Skeletal muscle tissue (tissue), 4 donors: ENCODE measurements around the gene DDX21. TPM values are rescaled to one million over a fixed set of nuclear protein-coding genes. Genes with fewer than 3 reads are reported as not detected.
"Not testable (repeated sequence)": the region's sequence is repeated elsewhere in the genome, so short reads cannot be mapped to it uniquely, and the experiment has no call there.

ENCODE experiments used
- H3K27ac ChIP-seq: one replicate; pipeline ENCODE4 v1.7.0; 2013; ENCODE audit warnings: mild to moderate bottlenecking, low read depth, low read length, inconsistent platforms
- H3K27me3 ChIP-seq, 3 donors: one replicate each; pipeline ENCODE4 v1.7.0; 2013; ENCODE audit warnings: low read length in 3 of 3; ENCODE audit not compliant: control insufficient read depth in 3 of 3, insufficient read depth in 3 of 3
- H3K36me3 ChIP-seq, 3 donors: one replicate each; pipeline ENCODE4 v1.7.0; 2013; ENCODE audit warnings: low read length in 3 of 3; ENCODE audit not compliant: control insufficient read depth in 3 of 3, insufficient read depth in 3 of 3
- H3K4me1 ChIP-seq, 3 donors: one replicate each; pipeline ENCODE4 v1.7.0; 2013; ENCODE audit warnings: low read length in 3 of 3, mild to moderate bottlenecking in 3 of 3; ENCODE audit not compliant: control insufficient read depth in 3 of 3, insufficient read depth in 3 of 3
- H3K4me3 ChIP-seq, 3 donors: one replicate each; pipeline ENCODE4 v1.7.0; 2013; ENCODE audit warnings: low read length in 3 of 3
- H3K9ac ChIP-seq, 3 donors: one replicate each; pipeline ENCODE4 v1.7.0; 2013; ENCODE audit warnings: low read length in 3 of 3, mild to moderate bottlenecking in 3 of 3, moderate library complexity in 2 of 3, low read depth in 1 of 3
- H3K9me3 ChIP-seq, 3 donors: one replicate each; pipeline ENCODE4 v1.7.0; 2013; ENCODE audit warnings: low read length in 3 of 3; ENCODE audit not compliant: control insufficient read depth in 3 of 3
- total RNA-seq: library from RNA; depleted of rRNA; stranded (reverse); fragments of >200 nt; gene quantifications from one replicate; pipeline ENCODE4 v1.2.3, GENCODE V29; 2014
- donor health status: Osteomylitis.

DDX21 gene
- total RNA-seq, 1 donor from 2014 or later, result 24.5 TPM

- peaks cover 4 to 6% (median 5%) of the 10 kb centered on the region in 3 donors for H3K4me1 ChIP-seq
- no peaks in the 10 kb centered on the region for H3K27me3 ChIP-seq
- peaks cover 11 to 39% (median 34%) of the 10 kb centered on the region in 3 donors for H3K36me3 ChIP-seq
- no peak overlapping the region for H3K27ac ChIP-seq
- no peak overlapping the region for H3K9ac ChIP-seq
- no peak overlapping the region for H3K4me3 ChIP-seq
- H3K9me3 ChIP-seq, result no peaks in the 10 kb centered on the region
Observed at GRCh38 chr10:68950598-68950997, 5.4 kb upstream of the DDX21 start.

- no peaks in the 10 kb centered on the region for H3K27me3 ChIP-seq
- peaks cover 0 to 18% (median 15%) of the 10 kb centered on the region in 3 donors for H3K36me3 ChIP-seq
- H3K9me3 ChIP-seq, result no peaks in the 10 kb centered on the region
- no peak overlapping the region for H3K9ac ChIP-seq
- no peak overlapping the region for H3K27ac ChIP-seq
- no peak overlapping the region for H3K4me3 ChIP-seq
- peaks cover 7 to 14% (median 14%) of the 10 kb centered on the region in 3 donors for H3K4me1 ChIP-seq
Observed at GRCh38 chr10:68954904-68955303, 1.1 kb upstream of the DDX21 start.

GRCh38 chr10:68955355-68955831 is 577 bp upstream of the DDX21 start:
- Histone ChIP-seq H3K9ac (peak overlapping the region; percentile 91 to 96 (median 92)), H3K9me3 (no peaks in the 10 kb centered on the region), H3K4me3 (peak overlapping the region; percentile 75 to 99 (median 94)), H3K36me3 (peaks cover 0 to 18% (median 14%) of the 10 kb centered on the region in 3 donors), H3K27ac (peak overlapping the region; percentile 89), H3K27me3 (no peaks in the 10 kb centered on the region), H3K4me1 (peaks cover 7 to 14% (median 14%) of the 10 kb centered on the region in 3 donors)

GRCh38 chr10:68957284-68957615 is 1.3 kb downstream of the DDX21 start:
- H3K9me3 ChIP-seq, result no peaks in the 10 kb centered on the region
- H3K27me3 ChIP-seq, result no peaks in the 10 kb centered on the region
- H3K4me3 ChIP-seq, result peak overlapping the region; percentile 75 to 99 (median 94)
- H3K36me3 ChIP-seq, result peaks cover 1 to 13% (median 11%) of the 10 kb centered on the region in 3 donors
- peak overlapping the region; percentile 89 for H3K27ac ChIP-seq
- H3K4me1 ChIP-seq, result peaks cover 7 to 14% (median 14%) of the 10 kb centered on the region in 3 donors
- peak overlapping the region in 2 of 3 donors; percentile 91 to 92 for H3K9ac ChIP-seq

GRCh38 chr10:68957654-68958053 is 1.7 kb downstream of the DDX21 start:
- peaks cover 5 to 17% (median 12%) of the 10 kb centered on the region in 3 donors for H3K36me3 ChIP-seq
- peak overlapping the region in 2 of 3 donors; percentile 91 to 92 for H3K9ac ChIP-seq
- H3K27ac ChIP-seq, result peak overlapping the region; percentile 89
- H3K4me1 ChIP-seq, result peaks cover 7 to 14% (median 14%) of the 10 kb centered on the region in 3 donors
- peak overlapping the region in 1 of 3 donors; percentile 94 for H3K4me3 ChIP-seq
- no peaks in the 10 kb centered on the region for H3K27me3 ChIP-seq
- H3K9me3 ChIP-seq, result no peaks in the 10 kb centered on the region

- H3K4me3 ChIP-seq, result no peak overlapping the region
- no peaks in the 10 kb centered on the region for H3K27me3 ChIP-seq
- peaks cover 14 to 38% (median 34%) of the 10 kb centered on the region in 3 donors for H3K36me3 ChIP-seq
- peaks cover 7 to 13% (median 13%) of the 10 kb centered on the region in 3 donors for H3K4me1 ChIP-seq
- no peaks in the 10 kb centered on the region for H3K9me3 ChIP-seq
- H3K9ac ChIP-seq, result no peak overlapping the region
- no peak overlapping the region for H3K27ac ChIP-seq
Observed at GRCh38 chr10:68959695-68960527, 3.9 kb downstream of the DDX21 start.

GRCh38 chr10:68963151-68963550 is 7.2 kb downstream of the DDX21 start:
- peaks cover 23 to 60% (median 59%) of the 10 kb centered on the region in 3 donors for H3K36me3 ChIP-seq

GRCh38 chr10:68973975-68974374 is 18.0 kb downstream of the DDX21 start:
- peaks cover 48 to 80% (median 77%) of the 10 kb centered on the region in 3 donors for H3K36me3 ChIP-seq
- no peaks in the 10 kb centered on the region for H3K27me3 ChIP-seq
- no peak overlapping the region for H3K27ac ChIP-seq
- no peak overlapping the region for H3K4me3 ChIP-seq
- no peaks in the 10 kb centered on the region for H3K4me1 ChIP-seq
- no peaks in the 10 kb centered on the region for H3K9me3 ChIP-seq
- no peak overlapping the region for H3K9ac ChIP-seq

More at GRCh38 chr10:68963151-68963550, 7.2 kb downstream of the DDX21 start:
- Histone ChIP-seq H3K4me3 (no peak overlapping the region), H3K4me1 (no peaks in the 10 kb centered on the region), H3K27ac (no peak overlapping the region), H3K9me3 (no peaks in the 10 kb centered on the region), H3K27me3 (no peaks in the 10 kb centered on the region), H3K9ac (no peak overlapping the region)

GRCh38 chr10:68975936-68976473 is 20.0 kb downstream of the DDX21 start:
- not testable (repeated sequence) for H3K4me3 ChIP-seq, H3K27ac ChIP-seq, H3K27me3 ChIP-seq, H3K9ac ChIP-seq, H3K9me3 ChIP-seq, H3K4me1 ChIP-seq
- peaks cover 49 to 76% (median 75%) of the 10 kb centered on the region in 3 donors for H3K36me3 ChIP-seq

GRCh38 chr10:68979738-68980137 is 23.8 kb downstream of the DDX21 start:
- H3K36me3 ChIP-seq, result peaks cover 32 to 67% (median 65%) of the 10 kb centered on the region in 3 donors
- not testable (repeated sequence) for H3K27me3 ChIP-seq, H3K27ac ChIP-seq, H3K4me3 ChIP-seq, H3K4me1 ChIP-seq, H3K9ac ChIP-seq, H3K9me3 ChIP-seq
